H9 (cell line): ENCODE measurements around the gene PANK2. TPM values are rescaled to one million over a fixed set of nuclear protein-coding genes. Genes with fewer than 3 reads are reported as not detected.
A peak's percentile ranks its signal among the peaks of the same experiment; 100 is the strongest.

Experiments used
- DNase-seq: peaks from one replicate; pipeline ENCODE4 v3.0.0-alpha.2; 2017
- H2AFZ ChIP-seq: one replicate; pipeline ENCODE4 v1.6.1; 2013; ENCODE audit warnings: mild to moderate bottlenecking, low read length, control low read depth, moderate library complexity
- H2AK5ac ChIP-seq: 2 replicates; pipeline ENCODE4 v1.6.1; 2013; ENCODE audit warnings: low read length, control low read depth, mixed read lengths; ENCODE audit not compliant: insufficient read length
- H2BK120ac ChIP-seq: one replicate; pipeline ENCODE4 v1.6.1; 2013; ENCODE audit warnings: low read depth, mild to moderate bottlenecking, low read length, control low read depth, inconsistent platforms; ENCODE audit not compliant: poor library complexity, severe bottlenecking
- H2BK12ac ChIP-seq: 2 replicates; pipeline ENCODE4 v1.6.1; 2013; ENCODE audit warnings: low read length, control low read depth, mixed read lengths, low read depth; ENCODE audit not compliant: insufficient read length
- H2BK15ac ChIP-seq: 2 replicates; pipeline ENCODE4 v1.6.1; 2013; ENCODE audit warnings: low read depth, low read length, control low read depth
- H2BK20ac ChIP-seq: one replicate; pipeline ENCODE4 v1.6.1; 2013; ENCODE audit warnings: low read depth, mild to moderate bottlenecking, low read length, control low read depth, inconsistent platforms; ENCODE audit not compliant: poor library complexity, severe bottlenecking
- H2BK5ac ChIP-seq: 2 replicates; pipeline ENCODE4 v1.6.1; 2013; ENCODE audit warnings: low read length, control low read depth, mixed read lengths; ENCODE audit not compliant: insufficient read length
- H3K14ac ChIP-seq: 2 replicates; pipeline ENCODE4 v1.6.1; 2013; ENCODE audit warnings: low read length, control low read depth; ENCODE audit not compliant: insufficient read depth
- H3K18ac ChIP-seq: 2 replicates; pipeline ENCODE4 v1.6.1; 2013; ENCODE audit warnings: low read depth, mild to moderate bottlenecking, mixed read lengths, low read length, control low read depth; ENCODE audit not compliant: insufficient read length
- H3K23ac ChIP-seq: 2 replicates; pipeline ENCODE4 v1.6.1; 2013; ENCODE audit warnings: low read length, control low read depth, mixed read lengths, low read depth; ENCODE audit not compliant: insufficient read length
- H3K23me2 ChIP-seq: 2 replicates; pipeline ENCODE4 v1.6.1; 2013; ENCODE audit warnings: low read depth, mild to moderate bottlenecking, mixed read lengths, low read length, control low read depth; ENCODE audit not compliant: insufficient read length, poor library complexity, severe bottlenecking
- H3K27ac ChIP-seq: 2 replicates; pipeline ENCODE4 v1.5.1; 2013; ENCODE audit warnings: low read length, control low read depth, mixed read lengths, low read depth; ENCODE audit not compliant: insufficient read length
- H3K27me3 ChIP-seq: 2 replicates; pipeline ENCODE4 v1.6.1; 2013; ENCODE audit warnings: low read length, control low read depth, inconsistent platforms; ENCODE audit not compliant: insufficient read depth
- H3K4ac ChIP-seq: 2 replicates; pipeline ENCODE4 v1.6.1; 2013; ENCODE audit warnings: low read depth, mild to moderate bottlenecking, control low read depth, inconsistent platforms, low read length, moderate library complexity
- H3K4me1 ChIP-seq: 2 replicates; pipeline ENCODE4 v1.6.1; 2013; ENCODE audit warnings: low read length, control low read depth, inconsistent platforms; ENCODE audit not compliant: insufficient read depth
- H3K4me2 ChIP-seq: 2 replicates; pipeline ENCODE4 v1.6.1; 2013; ENCODE audit warnings: low read length, control low read depth, mixed read lengths; ENCODE audit not compliant: insufficient read length, insufficient read depth
- H3K56ac ChIP-seq: 2 replicates; pipeline ENCODE4 v1.6.1; 2013; ENCODE audit warnings: low read depth, mild to moderate bottlenecking, mixed read lengths, low read length, control low read depth; ENCODE audit not compliant: insufficient read length
- H3K79me1 ChIP-seq: 2 replicates; pipeline ENCODE4 v1.6.1; 2013; ENCODE audit warnings: low read depth, mild to moderate bottlenecking, moderate library complexity, low read length, control low read depth, inconsistent platforms; ENCODE audit not compliant: insufficient read depth, poor library complexity, severe bottlenecking
- H3K79me2 ChIP-seq: 2 replicates; pipeline ENCODE4 v1.6.1; 2013; ENCODE audit warnings: low read length, control low read depth, inconsistent platforms; ENCODE audit not compliant: insufficient read depth
- H3K9ac ChIP-seq: 2 replicates; pipeline ENCODE4 v1.6.1; 2013; ENCODE audit warnings: low read length, control low read depth, mixed read lengths; ENCODE audit not compliant: insufficient read length; ENCODE audit errors: extremely low read depth
- H3K9me3 ChIP-seq: one replicate; pipeline ENCODE4 v1.6.1; 2013; ENCODE audit warnings: low read depth, low read length, inconsistent platforms; ENCODE audit not compliant: control insufficient read depth
- H3T11ph ChIP-seq: one replicate; pipeline ENCODE4 v1.6.1; 2013; ENCODE audit warnings: mild to moderate bottlenecking, low read length, control low read depth, inconsistent platforms
- H4K20me1 ChIP-seq: one replicate; pipeline ENCODE4 v1.6.1; 2013; ENCODE audit not compliant: control insufficient read depth, insufficient read length, insufficient read depth
- H4K5ac ChIP-seq: 2 replicates; pipeline ENCODE4 v1.6.1; 2013; ENCODE audit warnings: low read depth, mild to moderate bottlenecking, mixed read lengths, low read length, control low read depth; ENCODE audit not compliant: insufficient read length
- H4K8ac ChIP-seq: replicated peaks from 2 replicates; pipeline ENCODE4 v1.6.1; 2013; ENCODE audit warnings: low read length, control low read depth, mixed read lengths, low read depth; ENCODE audit not compliant: insufficient read length
- H4K91ac ChIP-seq: 2 replicates; pipeline ENCODE4 v1.6.1; 2013; ENCODE audit warnings: low read depth, mild to moderate bottlenecking, moderate library complexity, mixed read lengths, low read length, control low read depth; ENCODE audit not compliant: insufficient read length
- H3K27ac Mint-ChIP-seq, 3 experiments: 2 replicates in 2 of 3; 3 replicates in 1 of 3; pipeline ENCODE4 v1.8.0; 2020 to 2021; ENCODE audit warnings: mixed read lengths in 3 of 3, mild to moderate bottlenecking in 1 of 3, moderate library complexity in 1 of 3
- H3K27me3 Mint-ChIP-seq: 2 replicates; pipeline ENCODE4 v1.8.0; 2021; ENCODE audit warnings: low read depth, mild to moderate bottlenecking, moderate library complexity, mixed read lengths
- H3K36me3 Mint-ChIP-seq, 3 experiments: 2 replicates in 2 of 3; 3 replicates in 1 of 3; pipeline ENCODE4 v1.8.0; 2020 to 2021; ENCODE audit warnings: low read depth in 3 of 3, mixed read lengths in 3 of 3; ENCODE audit not compliant: insufficient read depth in 1 of 3
- H3K4me1 Mint-ChIP-seq, 2 experiments: 2 replicates each; pipeline ENCODE4 v1.8.0; 2020; ENCODE audit warnings: mixed read lengths in 2 of 2
- H3K4me3 Mint-ChIP-seq, 2 experiments: 2 replicates in 1 of 2; 3 replicates in 1 of 2; pipeline ENCODE4 v1.8.0; 2020 to 2021; ENCODE audit warnings: mild to moderate bottlenecking in 2 of 2, mixed read lengths in 2 of 2, moderate library complexity in 1 of 2
- H3K9me3 Mint-ChIP-seq, 2 experiments: 2 replicates in 1 of 2; 3 replicates in 1 of 2; pipeline ENCODE4 v1.8.0; 2020; ENCODE audit warnings: mild to moderate bottlenecking in 2 of 2, mixed read lengths in 2 of 2, moderate library complexity in 1 of 2
- CTCF ChIP-seq: fragments of 200-600 bp; sonication (generic); conservative IDR thresholded peaks from 3 replicates; pipeline ENCODE4 v1.8.0; 2021; ENCODE audit warnings: antibody characterized with exemption, mild to moderate bottlenecking
- WGBS: extraction: QIAGEN DNeasy Blood & Tissue Kit; methylation state at CpG from one replicate; pipeline ENCODE4 v1.1.7; 2013; ENCODE audit warnings: missing lambda C conversion rate, low lambda C conversion rate, mixed read lengths; ENCODE audit not compliant: insufficient read length; ENCODE audit errors: extremely low coverage; 5-methylcytosine and 5-hydroxymethylcytosine counted together
- total RNA-seq: library from RNA; stranded (reverse); gene quantifications from 2 replicates; pipeline ENCODE4 v1.2.1, GENCODE V29; 2021

Gene PANK2
- total RNA-seq, 1 experiment from 2014 or later, result 65.4 TPM

GRCh38 chr20:3890398-3890751 lies 1.2 kb downstream of the PANK2 start:
- peaks cover 31 to 55% (median 40%) of the 10 kb centered on the region in 3 experiments for H3K36me3 Mint-ChIP-seq
- H3K79me1 ChIP-seq, result no peaks in the 10 kb centered on the region
- peaks cover 20% of the 10 kb centered on the region for H3K23me2 ChIP-seq
- H3K9me3 Mint-ChIP-seq, result peaks cover 4 to 5% of the 10 kb centered on the region in 2 experiments; a peak in 2 of 5 replicates
- H3T11ph ChIP-seq, result no peak overlapping the region
- no peaks in the 10 kb centered on the region for H3K9me3 ChIP-seq
- no peak overlapping the region for H2AFZ ChIP-seq
- DNase-seq, result no peak
- H3K27ac ChIP-seq, result peak overlapping the region; percentile 67
- peak overlapping the region; percentile 20 for H3K56ac ChIP-seq
- H3K4me1 Mint-ChIP-seq, result peaks cover 42 to 47% of the 10 kb centered on the region in 2 experiments
- peaks cover 4% of the 10 kb centered on the region; the same call in 1 of the 2 replicates for H3K4me1 ChIP-seq
- no peak overlapping the region for H3K23ac ChIP-seq
- peak overlapping the region; percentile 58; the same call in 1 of the 2 replicates for H3K14ac ChIP-seq
- H3K9ac ChIP-seq, result peak overlapping the region; percentile 96
- H3K27me3 Mint-ChIP-seq, result no peaks in the 10 kb centered on the region
- H3K27ac Mint-ChIP-seq, result peak overlapping the region; percentile 92 to 99 (median 95)
- no peak for TF ChIP-seq CTCF
- no peak overlapping the region for H2BK120ac ChIP-seq
- H4K20me1 ChIP-seq, result no peaks in the 10 kb centered on the region
- no peak overlapping the region for H2BK5ac ChIP-seq
- no peak overlapping the region for H2BK15ac ChIP-seq
- H4K8ac ChIP-seq, result no peak overlapping the region
- peaks cover 58% of the 10 kb centered on the region for H3K79me2 ChIP-seq
- no peak overlapping the region for H4K91ac ChIP-seq
- H2BK20ac ChIP-seq, result no peak overlapping the region
- peak overlapping the region; percentile 1 for H2AK5ac ChIP-seq
- H4K5ac ChIP-seq, result peak overlapping the region; percentile 10
- no peak overlapping the region for H3K4ac ChIP-seq
- peak overlapping the region; percentile 83 for H3K4me2 ChIP-seq
- H3K27me3 ChIP-seq, result no peaks in the 10 kb centered on the region
- no peak overlapping the region for H3K18ac ChIP-seq
- no CpG with 5 or more reads among the region's 3 CpGs for WGBS
- H2BK12ac ChIP-seq, result no peak overlapping the region
- H3K4me3 Mint-ChIP-seq, result peak overlapping the region; percentile 93 to 96
